CD14-positive monocyte (primary cell): Measurements from ENCODE around the gene SESN2. TPM values are rescaled to one million over a fixed set of nuclear protein-coding genes. Genes with fewer than 3 reads are reported as not detected.

ENCODE experiments used
- DNase-seq, 3 donors: peaks; one replicate each; pipeline ENCODE4 v3.0.0-alpha.2; 2011 to 2022
- H2AFZ ChIP-seq: 2 replicates; pipeline ENCODE4 v1.6.0; 2012; ENCODE audit warnings: mild to moderate bottlenecking, low read depth, low read length, inconsistent platforms; ENCODE audit not compliant: insufficient read depth, poor library complexity, severe bottlenecking
- H3K27ac ChIP-seq, 2 donors: 1 replicate in 1 of 2; 2 replicates in 1 of 2; pipeline ENCODE4 v1.5.1; 2012 to 2013; ENCODE audit warnings: low read length in 2 of 2, control low read depth in 1 of 2, inconsistent platforms in 1 of 2, low read depth in 1 of 2, mild to moderate bottlenecking in 1 of 2
- H3K27me3 ChIP-seq, 2 donors: one replicate each; pipeline versions ENCODE4 v1.6.0 to v1.6.1; 2011 to 2013; ENCODE audit warnings: low read length in 2 of 2; ENCODE audit not compliant: control insufficient read depth in 2 of 2, insufficient read depth in 2 of 2
- H3K36me3 ChIP-seq, 2 donors: replicated peaks in 1 of 2; 1 replicate in 1 of 2; 2 replicates in 1 of 2; pipeline versions ENCODE4 v1.5.1 to v1.6.1; 2012 to 2013; ENCODE audit warnings: low read length in 2 of 2, control low read depth in 1 of 2, inconsistent platforms in 1 of 2, mild to moderate bottlenecking in 1 of 2; ENCODE audit not compliant: insufficient read depth in 2 of 2, control insufficient read depth in 1 of 2
- H3K4me1 ChIP-seq, 2 donors: 1 replicate in 1 of 2; 2 replicates in 1 of 2; pipeline versions ENCODE4 v1.5.1 to v1.6.1; 2012 to 2013; ENCODE audit warnings: low read length in 2 of 2, control low read depth in 1 of 2, inconsistent platforms in 1 of 2, mild to moderate bottlenecking in 1 of 2, moderate library complexity in 1 of 2; ENCODE audit not compliant: insufficient read depth in 2 of 2, control insufficient read depth in 1 of 2
- H3K4me2 ChIP-seq: replicated peaks from 2 replicates; pipeline ENCODE3; 2012; ENCODE audit warnings: low read length, moderate library complexity, mild to moderate bottlenecking; ENCODE audit not compliant: poor library complexity, severe bottlenecking; ENCODE audit errors: extremely low read depth
- H3K4me3 ChIP-seq, 3 experiments: fragments of 200-600 bp in 1 of 3; sonication (generic) in 1 of 3; replicated peaks in 1 of 3; 1 replicate in 2 of 3; 2 replicates in 1 of 3; pipeline ENCODE4 v1.5.1; 2011 to 2013; ENCODE audit warnings: low read length in 3 of 3, mild to moderate bottlenecking in 3 of 3, control low read depth in 2 of 3, low read depth in 2 of 3, inconsistent platforms in 1 of 3, moderate library complexity in 1 of 3
- H3K79me2 ChIP-seq: 2 replicates; pipeline ENCODE4 v1.6.0; 2012; ENCODE audit warnings: mild to moderate bottlenecking, control low read depth, inconsistent platforms, low read length, moderate library complexity; ENCODE audit not compliant: insufficient read depth
- H3K9ac ChIP-seq: 2 replicates; pipeline ENCODE4 v1.6.0; 2017; ENCODE audit warnings: low read length, mild to moderate bottlenecking; ENCODE audit not compliant: insufficient read depth, poor library complexity, severe bottlenecking
- H3K9me3 ChIP-seq, 2 donors: replicated peaks in 1 of 2; 1 replicate in 1 of 2; 2 replicates in 1 of 2; pipeline versions ENCODE4 v1.5.1 to v1.6.1; 2012 to 2013; ENCODE audit warnings: low read length in 2 of 2, control low read depth in 1 of 2; ENCODE audit not compliant: control insufficient read depth in 1 of 2, insufficient read depth in 1 of 2
- H4K20me1 ChIP-seq: 2 replicates; pipeline ENCODE4 v1.6.0; 2012; ENCODE audit warnings: mild to moderate bottlenecking, low read length, control low read depth, moderate library complexity; ENCODE audit not compliant: insufficient read depth
- H3K27ac Mint-ChIP-seq, 7 donors: one replicate each; pipeline ENCODE4 v1.8.0; 2020; ENCODE audit warnings: mild to moderate bottlenecking in 7 of 7, mixed read lengths in 7 of 7, moderate library complexity in 6 of 7, inconsistent platforms in 2 of 7
- H3K27me3 Mint-ChIP-seq, 3 donors: one replicate each; pipeline ENCODE4 v1.8.0; 2021 to 2022; ENCODE audit warnings: low read depth in 3 of 3, mild to moderate bottlenecking in 3 of 3, mixed read lengths in 3 of 3, moderate library complexity in 3 of 3, inconsistent platforms in 1 of 3
- H3K36me3 Mint-ChIP-seq, 2 donors: one replicate each; pipeline ENCODE4 v1.8.0; 2020; ENCODE audit warnings: mixed read lengths in 2 of 2, inconsistent platforms in 1 of 2, mild to moderate bottlenecking in 1 of 2
- H3K4me1 Mint-ChIP-seq: one replicate; pipeline ENCODE4 v1.8.0; 2020; ENCODE audit warnings: mild to moderate bottlenecking, mixed read lengths
- H3K4me3 Mint-ChIP-seq, 2 donors: one replicate each; pipeline ENCODE4 v1.8.0; 2020; ENCODE audit warnings: mild to moderate bottlenecking in 2 of 2, mixed read lengths in 2 of 2, moderate library complexity in 1 of 2
- H3K9me3 Mint-ChIP-seq, 7 donors: one replicate each; pipeline ENCODE4 v1.8.0; 2020 to 2022; ENCODE audit warnings: mixed read lengths in 7 of 7, mild to moderate bottlenecking in 6 of 7, moderate library complexity in 6 of 7, inconsistent platforms in 2 of 7
- WGBS: methylation state at CpG from one replicate; pipeline ENCODE4 v1.1.5; 2013; ENCODE audit warnings: missing lambda C conversion rate; ENCODE audit not compliant: insufficient coverage; 5-methylcytosine and 5-hydroxymethylcytosine counted together
- intact Hi-C, 2 donors: fragments of 100-400 bp; cut with micrococcal nuclease; formaldehyde crosslinking; loops; one replicate each; pipeline versions ENCODE4 v1.15.0 to v1.15.1; 2023
- polyA plus RNA-seq, 3 donors: library from polyadenylated mRNA; depleted of rRNA in 1 of 3; unstranded in 2 of 3; stranded (reverse) in 1 of 3; fragments of 300-500 nt in 2 of 3; fragments of >200 nt in 1 of 3; fragmentation: Illumina TruSeq in 2 of 3; gene quantifications; 1 replicate in 2 of 3; 2 replicates in 1 of 3; pipeline ENCODE4 v1.2.3, GENCODE V29; 2012 to 2021
- TF ChIP-seq, protein P1 (sequence below): fragments of 200-600 bp; IDR thresholded peaks from one replicate; pipeline ENCODE4 v1.8.0; 2022; ENCODE audit warnings: antibody characterized with exemption, mild to moderate bottlenecking

Gene SESN2
- polyA plus RNA-seq, 3 donors = 5.0 to 15.7 (median 5.1) TPM

DNA sequence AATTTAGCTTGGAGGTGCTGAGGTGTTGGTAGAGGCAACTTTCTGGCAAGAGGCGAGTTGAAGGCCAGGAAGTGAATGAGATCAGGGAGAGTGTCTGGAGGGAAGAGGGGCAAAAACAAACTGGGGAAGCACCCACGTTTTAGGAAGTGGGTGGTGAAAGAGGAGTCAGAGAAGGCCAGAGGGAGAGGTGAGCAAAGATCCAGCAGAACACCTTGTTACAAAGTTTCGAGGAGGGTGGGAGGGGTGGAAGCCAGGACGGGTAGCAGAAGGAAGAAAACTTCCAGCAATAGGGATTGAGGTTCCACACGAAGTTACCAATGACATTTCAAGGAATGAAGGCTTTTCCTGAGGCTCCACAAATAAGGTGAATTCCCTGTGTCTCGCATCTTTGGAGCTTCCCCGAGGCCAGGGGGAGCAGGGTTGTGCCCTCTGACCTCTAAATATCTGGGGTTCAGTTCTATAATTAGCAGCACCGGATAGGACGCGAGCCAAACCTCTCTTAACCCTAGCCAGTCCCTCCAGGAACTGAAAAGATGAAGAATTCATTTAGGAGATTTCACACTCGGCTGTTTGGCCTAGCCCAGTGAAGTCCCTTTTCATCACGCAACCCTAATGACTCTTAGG is 578 bp upstream of the SESN2 start:
- WGBS = 7% methylated on average over 9 of the region's 12 CpGs
- Mint-ChIP-seq H3K36me3 (peaks cover 5 to 12% of the 10 kb centered on the region in 2 donors), H3K27me3 (peaks cover 15 to 22% (median 16%) of the 10 kb centered on the region in 3 donors), H3K4me3 (peak overlapping the region; percentile 80 to 81), H3K27ac (peak overlapping the region; percentile 95 to 99 (median 96)), H3K4me1 (peaks cover 26% of the 10 kb centered on the region), H3K9me3 (peaks cover 0 to 3% (median 0%) of the 10 kb centered on the region in 7 donors)
- peak overlapping the region; percentile 90 for H3K4me2 ChIP-seq
- H3K79me2 ChIP-seq = peaks cover 26% of the 10 kb centered on the region
- H3K4me1 ChIP-seq = peaks cover 23 to 24% of the 10 kb centered on the region in 2 donors
- TF ChIP-seq, protein P1, sequence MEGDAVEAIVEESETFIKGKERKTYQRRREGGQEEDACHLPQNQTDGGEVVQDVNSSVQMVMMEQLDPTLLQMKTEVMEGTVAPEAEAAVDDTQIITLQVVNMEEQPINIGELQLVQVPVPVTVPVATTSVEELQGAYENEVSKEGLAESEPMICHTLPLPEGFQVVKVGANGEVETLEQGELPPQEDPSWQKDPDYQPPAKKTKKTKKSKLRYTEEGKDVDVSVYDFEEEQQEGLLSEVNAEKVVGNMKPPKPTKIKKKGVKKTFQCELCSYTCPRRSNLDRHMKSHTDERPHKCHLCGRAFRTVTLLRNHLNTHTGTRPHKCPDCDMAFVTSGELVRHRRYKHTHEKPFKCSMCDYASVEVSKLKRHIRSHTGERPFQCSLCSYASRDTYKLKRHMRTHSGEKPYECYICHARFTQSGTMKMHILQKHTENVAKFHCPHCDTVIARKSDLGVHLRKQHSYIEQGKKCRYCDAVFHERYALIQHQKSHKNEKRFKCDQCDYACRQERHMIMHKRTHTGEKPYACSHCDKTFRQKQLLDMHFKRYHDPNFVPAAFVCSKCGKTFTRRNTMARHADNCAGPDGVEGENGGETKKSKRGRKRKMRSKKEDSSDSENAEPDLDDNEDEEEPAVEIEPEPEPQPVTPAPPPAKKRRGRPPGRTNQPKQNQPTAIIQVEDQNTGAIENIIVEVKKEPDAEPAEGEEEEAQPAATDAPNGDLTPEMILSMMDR = no peak
- intact Hi-C loops = loop anchor here in 1 of 2 donors (5.0 to 10.0 kb wide), 2 partner anchors 249 to 476 kb away; partner anchors contain the start of genes RCC1 and YTHDF2
- H3K36me3 ChIP-seq = no peaks in the 10 kb centered on the region
- peaks cover 31% of the 10 kb centered on the region for H4K20me1 ChIP-seq
- peak overlapping the region; percentile 88 to 92 for H3K27ac ChIP-seq
- H3K9ac ChIP-seq = peak overlapping the region; percentile 53
- H3K27me3 ChIP-seq = peaks cover 2 to 14% of the 10 kb centered on the region in 2 donors
- H2AFZ ChIP-seq = peak overlapping the region; percentile 15
- no peaks in the 10 kb centered on the region for H3K9me3 ChIP-seq
- peak overlapping the region in 1 of 3 experiments; percentile 96 for H3K4me3 ChIP-seq
- peak; percentile 68 to 89 (median 79) for DNase-seq

DNA sequence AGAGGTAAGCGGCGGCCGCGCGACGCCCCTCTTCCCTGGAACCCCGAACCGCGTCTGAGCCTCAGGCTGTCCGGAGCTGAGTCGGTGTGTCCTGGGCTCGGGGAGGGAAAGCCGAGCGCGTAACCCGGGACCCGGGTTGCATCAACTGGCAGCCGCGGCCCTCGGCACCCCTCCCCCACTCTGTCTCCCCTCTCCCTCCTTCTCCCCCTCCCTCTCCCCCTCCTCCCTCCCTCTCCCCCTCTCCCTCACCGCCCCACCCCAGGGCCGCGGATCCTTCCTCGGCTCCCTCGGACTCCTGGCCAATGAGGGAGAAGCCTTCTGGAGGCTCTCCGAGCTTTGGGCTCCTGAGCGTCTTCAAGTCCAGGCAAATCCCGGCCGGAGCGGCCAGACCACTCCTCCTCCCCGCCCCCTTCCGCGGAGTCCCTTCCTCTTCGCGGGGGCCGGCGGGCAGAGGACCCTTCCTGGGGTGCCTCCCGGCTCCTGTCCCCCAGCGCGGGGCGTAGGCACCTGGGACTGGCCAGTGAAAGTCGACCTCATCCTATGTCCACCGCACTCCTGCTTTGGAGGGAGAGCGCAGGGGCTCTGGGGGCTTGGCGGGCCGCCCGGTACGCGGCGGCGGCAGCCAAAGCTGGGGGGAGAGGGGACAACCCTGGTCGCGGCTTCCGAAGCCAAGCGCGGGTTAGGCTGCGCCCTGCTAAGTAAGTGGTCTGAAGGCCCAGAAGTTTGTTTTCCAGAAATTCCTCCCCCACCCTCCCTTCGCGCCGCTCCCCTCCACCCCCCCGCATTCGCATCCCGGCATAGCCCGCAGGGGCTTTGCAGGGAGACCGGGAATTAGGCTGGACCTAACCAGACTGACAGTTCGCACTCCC is 850 bp downstream of the SESN2 start:
- Histone ChIP-seq H3K27ac (peak overlapping the region in 1 of 2 donors; percentile 84), H4K20me1 (peaks cover 33% of the 10 kb centered on the region), H3K4me3 (peak overlapping the region; percentile 84 to 96 (median 96)), H2AFZ (peak overlapping the region; percentile 87), H3K9me3 (no peaks in the 10 kb centered on the region), H3K36me3 (no peaks in the 10 kb centered on the region), H3K4me1 (peaks cover 23 to 24% of the 10 kb centered on the region in 2 donors), H3K9ac (peak overlapping the region; percentile 90), H3K4me2 (peak overlapping the region; percentile 90), H3K79me2 (peaks cover 30% of the 10 kb centered on the region), H3K27me3 (peaks cover 2 to 14% of the 10 kb centered on the region in 2 donors)
- H3K4me3 Mint-ChIP-seq = peak overlapping the region; percentile 66 to 80
- H3K9me3 Mint-ChIP-seq = peaks cover 0 to 3% (median 0%) of the 10 kb centered on the region in 7 donors
- peaks cover 13 to 22% (median 15%) of the 10 kb centered on the region in 3 donors for H3K27me3 Mint-ChIP-seq
- TF ChIP-seq, protein P1 = no peak
- peak in 2 of 3 donors; percentile 26 to 28 for DNase-seq
- H3K4me1 Mint-ChIP-seq = peaks cover 26% of the 10 kb centered on the region
- intact Hi-C loops = loop anchor here in 1 of 2 donors (2.0 to 10.0 kb wide), 3 partner anchors 13 to 475 kb away; partner anchors contain the start of genes RCC1 and YTHDF2
- H3K36me3 Mint-ChIP-seq = peaks cover 5 to 12% of the 10 kb centered on the region in 2 donors
- H3K27ac Mint-ChIP-seq = peak overlapping the region in 1 of 7 donors; percentile 53
- 5% methylated on average over 41 of the region's 66 CpGs for WGBS
